Stimulated activated naive B cell treated with anti-CD40 and anti-IgM and Interleukin-4, amounts not matched to agents 10 μg/mL and 1 μg/mL and 100 μg/mL, for 72 hours (primary cell): Measurements from ENCODE around the gene SELENOS.

Experiments
- ATAC-seq, 2 donors: fragments of 150-1000 bp; cut with Tn5 transposase; replicated peaks; 2 replicates each; pipeline ENCODE4 v1.10.0; 2021; ENCODE audit warnings: moderate library complexity in 1 of 2
- DNase-seq: peaks from one replicate; pipeline ENCODE4 v3.0.0; 2021
- H3K27ac Mint-ChIP-seq: one replicate; pipeline ENCODE4 v1.8.0; 2022; ENCODE audit warnings: mild to moderate bottlenecking, mixed read lengths
- H3K27me3 Mint-ChIP-seq, 2 donors: one replicate each; pipeline ENCODE4 v1.8.0; 2022; ENCODE audit warnings: mixed read lengths in 2 of 2
- H3K36me3 Mint-ChIP-seq, 2 donors: one replicate each; pipeline ENCODE4 v1.8.0; 2022; ENCODE audit warnings: mixed read lengths in 2 of 2, mild to moderate bottlenecking in 1 of 2
- H3K4me1 Mint-ChIP-seq, 2 donors: one replicate each; pipeline ENCODE4 v1.8.0; 2022; ENCODE audit warnings: mixed read lengths in 2 of 2, mild to moderate bottlenecking in 1 of 2
- H3K4me3 Mint-ChIP-seq, 2 donors: one replicate each; pipeline ENCODE4 v1.8.0; 2022; ENCODE audit warnings: mild to moderate bottlenecking in 2 of 2, mixed read lengths in 2 of 2, moderate library complexity in 1 of 2
- H3K9me3 Mint-ChIP-seq, 2 donors: one replicate each; pipeline ENCODE4 v1.8.0; 2022; ENCODE audit warnings: mixed read lengths in 2 of 2, mild to moderate bottlenecking in 1 of 2

SELENOS gene, protein sequence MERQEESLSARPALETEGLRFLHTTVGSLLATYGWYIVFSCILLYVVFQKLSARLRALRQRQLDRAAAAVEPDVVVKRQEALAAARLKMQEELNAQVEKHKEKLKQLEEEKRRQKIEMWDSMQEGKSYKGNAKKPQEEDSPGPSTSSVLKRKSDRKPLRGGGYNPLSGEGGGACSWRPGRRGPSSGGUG

GRCh38 chr15:101277038-101277822 is at the start of gene SELENOS:
Gene SELENOS, minus strand, starts transcription at chr15:101277485. Its CDS starts 68 bp downstream, at chr15:101277417.
- peaks cover 6 to 15% of the 10 kb centered on the region in 2 donors for H3K4me1 Mint-ChIP-seq
- ATAC-seq (peak; percentile 96 to 99), DNase-seq (peak; percentile 78)
- peak within 1 kb of the TSS; percentile 94 to 98 for H3K4me3 Mint-ChIP-seq
- peak within 1 kb of the TSS; percentile 85 for H3K27ac Mint-ChIP-seq
- H3K9me3 Mint-ChIP-seq: no peaks in the 10 kb centered on the region
- H3K36me3 Mint-ChIP-seq: peaks cover 27 to 46% of the 10 kb centered on the region in 2 donors
- no peaks in the 10 kb centered on the region for H3K27me3 Mint-ChIP-seq

GRCh38 chr15:101326462-101327146 is 49.3 kb upstream of the SELENOS start:
- Mint-ChIP-seq H3K9me3 (no peaks in the 10 kb centered on the region), H3K36me3 (no peaks in the 10 kb centered on the region), H3K27ac (no peak overlapping the region), H3K4me1 (no peaks in the 10 kb centered on the region), H3K27me3 (peaks cover 48 to 49% of the 10 kb centered on the region in 2 donors), H3K4me3 (no peak overlapping the region)
- ATAC-seq (no peak), DNase-seq (no peak)

DNA sequence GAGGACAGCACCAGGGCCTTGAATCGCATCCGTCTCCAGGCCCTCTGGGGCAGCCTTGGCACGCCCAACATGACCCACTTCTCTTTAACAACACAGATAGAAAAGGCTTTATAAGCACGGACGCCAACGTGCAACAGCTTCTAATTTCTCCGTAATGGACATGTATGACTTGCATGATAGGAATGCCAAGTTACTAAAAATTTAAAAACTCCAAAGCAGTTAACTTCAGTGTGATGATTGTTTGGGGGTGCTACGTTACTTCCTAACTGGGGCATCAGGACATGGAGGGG is 48.7 kb upstream of the SELENOS start:
- H3K4me3 Mint-ChIP-seq: no peak overlapping the region
- H3K27ac Mint-ChIP-seq: no peak overlapping the region
- H3K36me3 Mint-ChIP-seq: no peaks in the 10 kb centered on the region
- peaks cover 52 to 55% of the 10 kb centered on the region in 2 donors for H3K27me3 Mint-ChIP-seq
- no peaks in the 10 kb centered on the region for H3K9me3 Mint-ChIP-seq
- ATAC-seq: no peak
- DNase-seq: no peak
- H3K4me1 Mint-ChIP-seq: peaks cover 2 to 4% of the 10 kb centered on the region in 2 donors

DNA sequence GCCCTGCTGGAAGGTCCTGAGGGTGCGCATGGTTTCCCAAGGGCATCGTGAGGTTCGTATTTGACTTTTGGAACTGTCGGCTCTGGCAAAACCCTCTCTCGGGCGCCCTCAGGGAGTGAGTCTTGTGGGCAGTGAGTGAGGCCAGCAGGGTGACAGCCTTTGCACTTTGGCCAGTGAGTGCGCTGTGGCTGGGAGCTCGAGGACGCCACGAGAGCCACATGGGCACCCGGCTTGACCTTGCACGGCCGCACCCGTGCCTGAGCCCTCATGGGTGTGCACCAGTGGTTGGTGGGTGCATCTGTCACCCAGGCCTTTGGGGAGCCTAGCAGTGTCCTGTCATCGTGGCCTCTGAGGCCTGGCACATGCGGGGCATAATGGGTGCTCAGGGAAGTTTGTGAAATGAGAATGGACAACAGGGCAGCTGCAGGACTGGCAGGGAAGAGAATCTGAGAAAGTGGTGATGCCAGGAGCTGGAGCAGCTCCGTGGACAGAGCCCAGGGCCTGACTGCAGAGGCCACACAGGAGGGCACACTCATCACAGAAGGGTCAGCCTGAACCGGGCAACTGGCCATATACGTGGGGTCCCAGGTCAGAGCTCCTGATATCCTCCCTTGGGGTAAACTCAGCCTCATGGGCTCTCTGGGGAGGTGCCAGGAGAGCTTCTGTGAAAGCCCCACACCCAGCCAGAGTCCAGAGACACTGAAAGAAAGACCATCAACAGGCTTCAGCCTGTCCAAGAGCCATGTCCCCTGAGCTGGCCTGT is 48.2 kb upstream of the SELENOS start:
- ATAC-seq (no peak), DNase-seq (no peak)
- H3K4me1 Mint-ChIP-seq: peaks cover 4 to 9% of the 10 kb centered on the region in 2 donors
- peaks cover 56 to 60% of the 10 kb centered on the region in 2 donors for H3K27me3 Mint-ChIP-seq
- no peak overlapping the region for H3K4me3 Mint-ChIP-seq
- H3K27ac Mint-ChIP-seq: no peak overlapping the region
- H3K36me3 Mint-ChIP-seq: no peaks in the 10 kb centered on the region
- no peaks in the 10 kb centered on the region for H3K9me3 Mint-ChIP-seq

GRCh38 chr15:101324524-101325177 is 47.4 kb upstream of the SELENOS start:
- peaks cover 6 to 12% of the 10 kb centered on the region in 2 donors for H3K4me1 Mint-ChIP-seq
- ATAC-seq (no peak), DNase-seq (no peak)
- no peaks in the 10 kb centered on the region for H3K9me3 Mint-ChIP-seq
- H3K4me3 Mint-ChIP-seq: no peak overlapping the region
- H3K36me3 Mint-ChIP-seq: no peaks in the 10 kb centered on the region
- H3K27me3 Mint-ChIP-seq: peaks cover 54 to 58% of the 10 kb centered on the region in 2 donors
- H3K27ac Mint-ChIP-seq: no peak overlapping the region

DNA sequence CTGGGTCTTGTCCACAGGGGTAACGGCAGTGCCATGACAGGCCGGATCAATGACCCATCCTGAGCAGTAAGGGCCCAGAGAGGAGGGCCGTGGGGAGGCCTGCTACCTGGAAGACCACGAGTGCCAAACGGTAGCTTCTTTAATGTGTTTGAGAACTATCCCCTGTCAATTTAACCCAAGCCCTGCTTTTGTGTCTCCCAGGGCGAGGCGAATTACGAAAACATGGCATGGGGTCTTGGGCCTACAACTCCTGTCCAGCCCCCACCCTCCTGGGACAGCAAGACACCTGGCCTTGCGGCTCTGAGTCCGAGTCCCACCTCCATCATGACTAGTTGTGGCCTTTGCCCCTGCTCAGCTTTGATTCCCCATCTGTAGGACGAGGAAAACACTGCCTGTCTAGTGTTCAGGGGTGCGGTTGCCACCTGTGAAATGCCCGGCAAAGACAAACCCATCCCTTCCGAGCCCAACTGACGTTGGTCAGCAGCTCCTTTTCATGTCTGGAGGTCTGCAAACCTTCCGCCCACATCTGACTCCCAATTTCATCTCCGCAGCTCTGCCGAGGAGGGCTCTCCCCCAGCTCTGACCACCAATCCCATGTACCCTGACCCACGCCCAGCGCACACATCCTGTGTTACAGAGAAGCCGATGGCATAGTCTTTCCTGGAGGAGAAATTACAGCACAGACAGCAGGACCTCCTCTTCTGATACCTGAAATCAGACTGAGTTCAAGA is 46.7 kb upstream of the SELENOS start:
- H3K27ac Mint-ChIP-seq: no peak overlapping the region
- peaks cover 53 to 61% of the 10 kb centered on the region in 2 donors for H3K27me3 Mint-ChIP-seq
- no peaks in the 10 kb centered on the region for H3K9me3 Mint-ChIP-seq
- H3K4me1 Mint-ChIP-seq: peaks cover 6 to 12% of the 10 kb centered on the region in 2 donors
- DNase-seq (no peak), ATAC-seq (no peak)
- H3K36me3 Mint-ChIP-seq: no peaks in the 10 kb centered on the region
- H3K4me3 Mint-ChIP-seq: no peak overlapping the region

- Mint-ChIP-seq H3K36me3 (no peaks in the 10 kb centered on the region), H3K4me1 (peaks cover 6 to 12% of the 10 kb centered on the region in 2 donors), H3K9me3 (no peaks in the 10 kb centered on the region), H3K27me3 (peaks cover 55 to 61% of the 10 kb centered on the region in 2 donors), H3K27ac (no peak overlapping the region), H3K4me3 (no peak overlapping the region)
- ATAC-seq (no peak), DNase-seq (no peak)
Observed at GRCh38 chr15:101322854-101323477, 45.7 kb upstream of the SELENOS start.

GRCh38 chr15:101322016-101322695 is 44.9 kb upstream of the SELENOS start:
- Mint-ChIP-seq H3K36me3 (no peaks in the 10 kb centered on the region), H3K4me3 (no peak overlapping the region), H3K4me1 (peaks cover 6 to 12% of the 10 kb centered on the region in 2 donors), H3K9me3 (no peaks in the 10 kb centered on the region), H3K27ac (no peak overlapping the region), H3K27me3 (peaks cover 54 to 57% of the 10 kb centered on the region in 2 donors)
- DNase-seq (no peak), ATAC-seq (no peak)

- H3K36me3 Mint-ChIP-seq: no peaks in the 10 kb centered on the region
- no peak for DNase-seq
Observed at GRCh38 chr15:101320501-101321052, 43.3 kb upstream of the SELENOS start.

DNA sequence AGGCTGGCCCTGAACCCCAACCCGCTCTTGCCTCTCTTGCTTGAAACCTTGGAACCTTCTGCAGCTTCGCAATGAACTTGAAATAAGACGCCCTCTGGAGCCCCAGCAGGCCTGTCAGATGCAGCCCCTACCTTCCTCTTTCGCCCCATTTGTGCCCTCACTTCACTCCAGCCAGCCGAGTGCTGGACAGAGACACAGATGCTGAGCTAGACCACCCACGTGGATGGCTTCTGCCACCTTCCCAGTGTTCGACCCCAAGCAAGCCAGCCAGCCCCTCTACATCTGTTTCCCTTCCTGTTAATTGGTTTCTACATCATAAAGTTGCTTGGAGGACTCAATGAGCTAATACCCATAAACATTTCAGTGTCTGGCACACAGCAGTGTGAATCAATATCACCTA is 41.6 kb upstream of the SELENOS start:
- Mint-ChIP-seq H3K4me3 (no peak overlapping the region), H3K27ac (no peak overlapping the region), H3K4me1 (peaks cover 6 to 12% of the 10 kb centered on the region in 2 donors)

More at GRCh38 chr15:101320501-101321052, 43.3 kb upstream of the SELENOS start:
- Mint-ChIP-seq H3K4me1 (peaks cover 6 to 12% of the 10 kb centered on the region in 2 donors), H3K9me3 (no peaks in the 10 kb centered on the region), H3K4me3 (peak overlapping the region; percentile 55 to 72), H3K27me3 (peaks cover 49 to 55% of the 10 kb centered on the region in 2 donors), H3K27ac (no peak overlapping the region)
- peak; percentile 95 for ATAC-seq

DNA sequence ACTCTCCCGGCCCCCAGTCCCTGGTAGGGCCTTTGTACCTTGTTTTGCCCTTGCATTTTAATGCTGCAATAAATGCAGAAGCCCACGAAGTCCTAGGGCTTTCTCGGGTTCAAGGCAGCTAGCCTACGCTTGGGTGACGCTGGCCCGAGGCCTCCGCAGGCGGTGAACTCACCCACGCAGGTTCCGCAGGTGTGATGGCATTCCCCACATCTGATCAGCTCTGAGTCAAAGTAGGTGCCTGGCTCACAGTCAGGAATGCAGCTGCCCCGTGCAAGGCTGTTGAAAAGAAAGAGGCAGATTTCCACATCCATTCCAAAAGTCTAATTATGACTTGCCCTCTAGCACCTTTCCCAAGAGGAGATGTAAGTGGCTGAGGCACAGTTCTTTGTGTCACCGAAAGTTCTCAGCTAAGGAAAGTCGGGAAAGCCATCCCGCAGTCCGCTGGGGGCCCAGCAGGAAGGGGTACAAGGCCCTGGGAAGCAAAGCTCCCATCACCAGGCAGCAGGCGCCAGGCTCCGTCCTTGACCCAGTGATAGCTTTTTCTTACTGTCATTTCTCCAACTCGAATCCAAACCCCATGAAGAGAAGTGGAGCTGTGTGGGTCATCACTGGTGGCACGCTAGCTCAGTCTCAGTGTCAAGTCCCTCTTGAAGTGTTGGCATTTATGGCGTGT is 41.0 kb upstream of the SELENOS start:
- Mint-ChIP-seq H3K9me3 (no peaks in the 10 kb centered on the region), H3K4me3 (no peak overlapping the region), H3K36me3 (no peaks in the 10 kb centered on the region), H3K27ac (no peak overlapping the region), H3K4me1 (peaks cover 6 to 12% of the 10 kb centered on the region in 2 donors), H3K27me3 (peaks cover 45 to 51% of the 10 kb centered on the region in 2 donors)
- no peak for DNase-seq
- no peak for ATAC-seq

More for the DNA sequence above, 41.6 kb upstream of the SELENOS start:
- Mint-ChIP-seq H3K27me3 (peaks cover 45 to 51% of the 10 kb centered on the region in 2 donors), H3K9me3 (no peaks in the 10 kb centered on the region), H3K36me3 (no peaks in the 10 kb centered on the region)
- ATAC-seq (no peak), DNase-seq (no peak)
